OCI-M2 (cell line): ENCODE data around the gene RNF31.

Experiments used
- DNase-seq: peaks from one replicate; lab custom pipeline; 2025; ENCODE audit not compliant: unreplicated experiment; lab: John Stamatoyannopoulos, UW

The RNF31 gene

GRCh38 chr14:24181371-24182077, 34.2 kb downstream of the RNF31 start:
- DNase-seq: no peak

- no peak for DNase-seq
Observed at GRCh38 chr14:24182110-24182882, 35.0 kb downstream of the RNF31 start.

- no peak for DNase-seq
Observed at GRCh38 chr14:24183014-24183481, 35.8 kb downstream of the RNF31 start.

GRCh38 chr14:24184104-24184970, 37.0 kb downstream of the RNF31 start:
- no peak for DNase-seq

- no peak for DNase-seq
Observed at GRCh38 chr14:24185026-24185425, 37.7 kb downstream of the RNF31 start.

- DNase-seq: no peak
Observed at GRCh38 chr14:24185741-24186140, 38.4 kb downstream of the RNF31 start.

GRCh38 chr14:24186831-24187538, 39.7 kb downstream of the RNF31 start:
- DNase-seq: no peak

- DNase-seq: no peak
Observed at GRCh38 chr14:24187539-24187915, 40.2 kb downstream of the RNF31 start.

- DNase-seq: peak; percentile 75
Observed at GRCh38 chr14:24188251-24189058, 41.2 kb downstream of the RNF31 start, which contains the start of gene IPO4. TSS of gene IPO4 (minus strand) at chr14:24188816. CDS start at chr14:24188787, 29 bp downstream.

GRCh38 chr14:24189059-24189375, 41.7 kb downstream of the RNF31 start:
- DNase-seq: no peak

GRCh38 chr14:24189460-24189859, 42.2 kb downstream of the RNF31 start:
- DNase-seq: no peak

- no peak for DNase-seq
Observed at GRCh38 chr14:24190416-24190815, 43.1 kb downstream of the RNF31 start.

GRCh38 chr14:24192933-24193332, 45.6 kb downstream of the RNF31 start:
- no peak for DNase-seq

- DNase-seq: no peak
Observed at GRCh38 chr14:24194186-24194872, 47.0 kb downstream of the RNF31 start.

GRCh38 chr14:24194873-24195185, 47.5 kb downstream of the RNF31 start:
- no peak for DNase-seq

GRCh38 chr14:24195186-24196070, 48.1 kb downstream of the RNF31 start, which contains the start of gene TM9SF1:
TSS of gene TM9SF1 (minus strand) at chr14:24195441. CDS start at chr14:24195019, 422 bp downstream.
- DNase-seq: peak; percentile 73

- no peak for DNase-seq
Observed at GRCh38 chr14:24196071-24197055, 49.1 kb downstream of the RNF31 start.
